NCI-H1436 (cell line): ENCODE data around the gene MAP3K20.
"Not testable (repeated sequence)": the region's sequence is repeated elsewhere in the genome, so short reads cannot be mapped to it uniquely, and the experiment has no call there.

ENCODE experiments used
- DNase-seq: peaks from one replicate; lab custom pipeline; 2025; lab: John Stamatoyannopoulos, UW

The MAP3K20 gene

DNA sequence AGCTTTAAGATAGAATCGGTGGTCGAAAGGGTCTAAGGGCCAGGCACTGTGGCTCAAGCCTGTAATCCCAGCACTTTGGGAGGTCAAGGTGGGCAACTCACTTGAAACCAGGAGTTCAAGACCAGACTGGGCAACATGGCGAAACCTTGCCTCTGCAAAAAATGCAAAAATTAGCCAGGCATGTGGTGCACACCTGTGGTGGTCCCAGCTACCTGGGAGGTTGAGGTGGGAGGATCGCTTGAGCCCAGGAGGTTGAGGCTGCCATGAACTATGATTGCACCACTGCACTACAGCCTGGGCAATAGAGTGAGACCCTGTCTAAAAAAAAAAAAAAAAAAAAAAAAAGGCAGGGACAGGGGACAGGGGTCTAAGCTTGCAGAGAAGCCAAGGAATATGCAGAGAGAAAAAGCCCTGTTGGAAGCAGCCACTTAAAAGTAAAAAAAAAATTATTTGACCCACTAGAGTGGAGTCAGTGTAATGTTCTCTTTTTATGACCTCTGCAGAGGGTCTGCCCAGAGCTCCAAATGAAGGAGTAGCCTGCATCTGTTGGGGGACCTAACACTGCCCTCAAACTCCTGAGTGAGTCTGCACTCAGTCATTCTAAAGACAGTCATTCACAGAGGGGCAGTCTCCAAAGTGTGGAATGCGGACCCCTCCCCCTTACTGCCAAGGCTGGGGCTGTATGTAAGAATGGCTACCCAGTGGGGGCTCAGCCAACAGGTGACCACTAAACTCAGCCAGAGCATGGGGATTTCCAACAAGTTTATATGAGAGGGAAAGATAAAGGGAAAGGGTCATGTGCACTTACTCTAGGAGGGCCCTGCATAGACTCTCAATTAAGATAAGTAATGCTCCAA is 160.5 kb downstream of the MAP3K20 start:
- no peak for DNase-seq

- DNase-seq, result peak; percentile 50
These were observed 162.7 kb downstream of the MAP3K20 start for GRCh38 chr2:173238385-173238784.

GRCh38 chr2:173238831-173239230 is 163.2 kb downstream of the MAP3K20 start:
- DNase-seq, result no peak

- no peak for DNase-seq
These were observed 164.0 kb downstream of the MAP3K20 start for GRCh38 chr2:173239644-173240043.

- DNase-seq, result no peak
These were observed 164.4 kb downstream of the MAP3K20 start for GRCh38 chr2:173240083-173240482.

DNA sequence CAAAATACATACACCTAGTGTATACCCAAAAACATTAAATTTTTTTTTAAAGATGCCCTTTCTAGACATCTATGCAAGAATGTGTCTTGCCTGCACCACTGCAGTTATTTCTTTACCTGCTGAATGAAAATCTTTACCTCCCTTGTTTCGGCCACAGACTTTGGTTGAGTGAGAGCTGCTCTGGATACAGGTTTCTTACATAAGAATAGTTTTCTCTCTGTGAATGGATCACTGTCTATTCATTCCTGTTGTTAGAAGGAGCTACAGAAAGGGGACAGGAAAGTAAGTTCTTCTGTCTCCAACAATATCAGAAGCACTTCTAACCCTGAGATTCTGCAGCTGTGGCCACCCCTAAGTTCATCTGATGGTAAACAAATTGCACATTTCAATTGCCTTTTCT is 166.0 kb downstream of the MAP3K20 start:
- DNase-seq, result no peak

- DNase-seq, result no peak
These were observed 171.5 kb downstream of the MAP3K20 start for GRCh38 chr2:173247156-173247555.

- DNase-seq, result no peak
These were observed 172.7 kb downstream of the MAP3K20 start for GRCh38 chr2:173248381-173248780.

GRCh38 chr2:173249661-173250641 is 174.3 kb downstream of the MAP3K20 start:
- peak; percentile 89 for DNase-seq

DNA sequence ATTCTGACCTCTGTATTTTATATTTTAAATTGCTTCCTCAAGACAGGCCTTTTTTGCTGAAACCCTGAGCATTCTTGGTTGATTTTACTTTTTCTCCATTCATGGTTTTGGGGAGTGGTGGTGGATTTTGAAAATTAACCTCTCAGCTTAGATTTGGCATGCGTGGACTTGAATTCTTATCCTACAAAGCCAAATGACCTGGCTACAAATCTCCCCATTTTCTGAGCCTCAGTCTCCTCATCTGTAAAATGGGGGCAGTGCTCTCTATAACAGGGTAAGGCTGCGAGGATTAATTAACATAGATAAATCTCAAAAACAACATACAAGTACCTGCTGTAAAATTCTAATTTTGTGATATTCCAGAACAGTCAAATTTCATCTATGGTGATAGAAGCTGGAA is 175.6 kb downstream of the MAP3K20 start:
- DNase-seq, result no peak

DNA sequence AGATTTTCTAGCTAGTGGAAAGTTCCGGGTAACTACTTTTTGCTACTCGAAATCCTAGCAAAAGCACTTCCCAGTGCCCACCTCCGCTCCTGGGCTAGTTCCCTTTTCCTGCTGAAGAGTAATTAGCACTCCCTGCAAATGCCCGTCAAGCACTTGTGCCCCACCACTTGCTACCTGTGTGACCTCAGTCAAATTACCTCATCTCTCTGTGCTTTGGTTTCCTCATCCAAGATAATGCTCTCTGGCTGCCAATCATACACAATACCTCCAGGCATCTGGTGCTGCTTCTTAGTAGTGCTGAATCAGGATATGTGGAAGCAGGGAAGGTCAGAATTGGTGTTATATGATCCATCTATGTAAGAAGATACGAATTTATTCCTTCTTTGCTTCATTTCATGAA is 176.9 kb downstream of the MAP3K20 start:
- DNase-seq, result no peak

- DNase-seq, result no peak
These were observed 179.0 kb downstream of the MAP3K20 start for GRCh38 chr2:173254659-173255058.

GRCh38 chr2:173258701-173259100 is 183.1 kb downstream of the MAP3K20 start:
- DNase-seq, result no peak

DNA sequence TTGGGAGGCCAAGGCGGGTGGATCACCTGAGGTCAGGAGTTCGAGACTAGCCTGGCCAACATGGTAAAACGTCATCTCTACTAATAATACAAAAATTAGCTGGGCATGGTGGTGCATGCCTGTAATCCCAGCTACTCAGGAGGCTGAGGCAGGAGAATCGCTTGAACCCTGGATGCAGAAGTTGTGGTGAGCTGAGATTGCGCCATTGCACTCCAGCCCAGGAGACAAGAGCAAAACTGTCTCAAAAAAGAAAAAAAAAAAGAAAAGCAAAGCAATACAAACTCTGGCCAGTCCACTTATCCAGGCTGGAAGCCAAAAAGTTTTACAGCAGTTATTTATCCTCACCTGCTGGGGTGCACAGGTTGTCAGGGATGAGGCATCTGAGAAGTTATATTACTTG is 186.7 kb downstream of the MAP3K20 start:
- not testable (repeated sequence) for DNase-seq

DNA sequence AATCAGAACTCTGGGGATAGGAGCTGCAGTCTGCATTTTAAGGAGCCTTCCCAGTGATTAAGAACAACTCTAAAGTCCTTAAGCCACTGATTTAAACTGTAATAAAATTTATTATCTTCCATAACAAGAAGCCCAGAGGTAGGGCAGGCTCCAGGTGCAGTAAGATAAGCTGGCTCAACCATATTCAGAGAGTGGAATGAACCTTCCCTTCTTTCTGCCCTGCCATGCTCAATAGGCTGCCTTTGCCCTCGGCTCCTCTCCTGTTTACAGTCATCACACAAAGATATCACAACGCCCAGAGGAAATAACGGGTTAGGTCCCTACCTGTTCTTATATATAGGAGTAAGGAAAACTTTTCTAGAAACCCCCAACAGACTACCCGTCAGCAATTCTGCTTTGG is 188.5 kb downstream of the MAP3K20 start:
- DNase-seq, result no peak

GRCh38 chr2:173264603-173265366 is 189.1 kb downstream of the MAP3K20 start:
- no peak for DNase-seq

DNA sequence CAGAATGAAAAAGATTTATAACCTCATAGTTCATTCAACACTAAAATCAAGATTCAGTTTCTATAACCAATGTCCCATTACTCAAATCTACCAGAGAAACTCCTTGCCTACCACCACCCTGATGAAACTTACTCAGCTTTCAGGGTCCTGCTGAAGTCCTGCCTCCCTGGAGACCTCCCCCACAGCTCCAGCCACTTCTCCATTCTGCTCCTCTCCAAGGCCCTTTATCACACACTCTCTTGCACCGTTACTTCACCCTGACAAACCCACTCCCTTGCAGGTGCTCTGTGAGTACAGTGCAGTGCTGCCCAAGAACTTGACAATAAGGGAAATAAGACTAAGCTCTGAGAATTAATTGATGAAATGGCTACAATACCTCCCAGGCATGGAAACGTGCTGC is 195.5 kb downstream of the MAP3K20 start:
- no peak for DNase-seq

DNA sequence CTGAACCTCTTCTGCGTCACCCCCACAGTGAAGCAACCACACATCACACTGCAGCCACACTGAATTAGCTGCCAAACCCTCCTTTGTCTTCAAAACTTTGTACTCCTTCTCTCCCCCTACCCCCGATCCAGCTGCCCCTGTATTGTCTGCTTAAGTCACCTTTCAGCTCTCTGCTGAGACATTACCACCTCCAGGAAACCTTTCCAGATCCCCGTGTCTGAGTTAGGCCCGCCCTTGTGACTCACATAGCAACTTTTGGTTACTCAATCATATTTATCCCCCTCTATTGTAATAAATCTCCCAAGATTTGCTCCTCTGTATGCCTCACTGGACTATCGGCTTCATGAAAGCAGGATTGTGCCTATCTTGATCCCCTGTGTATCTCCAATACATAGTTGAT is 196.2 kb downstream of the MAP3K20 start:
- no peak for DNase-seq

GRCh38 chr2:173272849-173273248 is 197.2 kb downstream of the MAP3K20 start:
- DNase-seq, result no peak

GRCh38 chr2:173278794-173279526 is 203.3 kb downstream of the MAP3K20 start:
- DNase-seq, result no peak

DNA sequence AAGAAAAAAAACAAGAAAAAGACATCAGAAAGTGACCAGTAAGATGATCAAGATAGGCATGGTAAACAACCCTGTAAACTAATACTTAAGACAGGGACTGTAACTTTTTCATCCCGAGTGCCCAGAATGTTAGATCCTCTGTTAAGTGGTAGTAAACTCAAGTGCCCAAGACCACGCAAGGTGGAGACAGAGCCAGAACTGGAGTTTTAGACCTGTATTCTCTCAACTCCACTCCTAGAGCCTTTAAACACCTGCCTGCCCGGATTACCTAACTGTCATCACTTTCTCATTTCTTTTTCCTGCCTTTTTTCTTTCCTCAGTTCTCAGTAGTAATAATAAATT is 203.9 kb downstream of the MAP3K20 start:
- no peak for DNase-seq

DNA sequence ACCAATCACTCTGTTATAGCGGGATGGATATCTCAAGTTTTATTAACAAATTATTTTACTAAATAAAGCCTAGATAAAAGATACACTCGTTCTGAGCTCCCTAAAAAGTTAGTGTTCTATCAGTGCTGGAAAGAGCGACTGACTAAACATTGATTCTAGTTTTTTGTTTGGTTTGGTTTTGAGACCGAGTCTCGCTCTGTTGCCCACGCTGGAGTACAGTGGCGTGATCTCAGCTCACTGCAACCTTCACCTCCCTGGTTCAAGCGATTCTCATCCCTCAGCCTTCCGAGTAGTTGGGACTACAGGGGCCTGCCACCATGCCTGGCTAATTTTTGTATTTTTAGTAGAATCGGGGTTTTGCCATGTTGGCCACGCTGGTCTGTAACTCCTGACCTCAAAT is 205.2 kb downstream of the MAP3K20 start:
- DNase-seq, result no peak
